Neural progenitor cell (in vitro differentiated cells): ENCODE measurements around the gene ZFPL1. TPM values are rescaled to one million over a fixed set of nuclear protein-coding genes. Genes with fewer than 3 reads are reported as not detected.
A peak's percentile ranks its signal among the peaks of the same experiment; 100 is the strongest.

Experiments used
- DNase-seq: peaks from one replicate; pipeline ENCODE4 v3.0.0-alpha.2; 2016; ENCODE audit warnings: low spot score
- H2AFZ ChIP-seq: fragments of 200-600 bp; sonication (generic); replicated peaks from 2 replicates; pipeline ENCODE4 v1.6.1; 2016; ENCODE audit warnings: antibody characterized with exemption
- H3F3A ChIP-seq: fragments of 200-600 bp; sonication (generic); 2 replicates; pipeline ENCODE4 v1.6.1; 2016; ENCODE audit warnings: antibody characterized with exemption, low read depth
- H3K27ac ChIP-seq: fragments of 200-600 bp; sonication (generic); 2 replicates; pipeline ENCODE4 v1.5.1; 2016; ENCODE audit warnings: mild to moderate bottlenecking
- H3K27me3 ChIP-seq: fragments of 200-600 bp; sonication (generic); 2 replicates; pipeline ENCODE4 v1.6.1; 2016; ENCODE audit warnings: mild to moderate bottlenecking, moderate library complexity
- H3K36me3 ChIP-seq: fragments of 200-600 bp; sonication (generic); 2 replicates; pipeline ENCODE4 v1.5.1; 2016
- H3K4me1 ChIP-seq: fragments of 200-600 bp; sonication (generic); 2 replicates; pipeline ENCODE4 v1.6.1; 2016; ENCODE audit warnings: mixed run types
- H3K4me2 ChIP-seq: fragments of 200-600 bp; sonication (generic); 2 replicates; pipeline ENCODE4 v1.6.1; 2016
- H3K4me3 ChIP-seq: fragments of 200-600 bp; sonication (generic); 2 replicates; pipeline ENCODE4 v1.5.1; 2016
- H3K79me2 ChIP-seq: fragments of 200-600 bp; sonication (generic); 2 replicates; pipeline ENCODE4 v1.6.1; 2016; ENCODE audit warnings: low read depth
- H3K9ac ChIP-seq: fragments of 200-600 bp; sonication (generic); 2 replicates; pipeline ENCODE4 v1.6.1; 2016
- H3K9me3 ChIP-seq: fragments of 200-600 bp; sonication (generic); 2 replicates; pipeline ENCODE4 v1.5.1; 2016; ENCODE audit warnings: low read depth
- H4K20me1 ChIP-seq: fragments of 200-600 bp; sonication (generic); 2 replicates; pipeline ENCODE4 v1.6.1; 2016; ENCODE audit warnings: low read depth
- H3K27ac Mint-ChIP-seq: 3 replicates; pipeline ENCODE4 v1.8.0; 2021; ENCODE audit warnings: mixed read lengths
- H3K27me3 Mint-ChIP-seq: 2 replicates; pipeline ENCODE4 v1.8.0; 2022; ENCODE audit warnings: low read depth, mild to moderate bottlenecking, inconsistent platforms, moderate library complexity, mixed read lengths; ENCODE audit not compliant: insufficient read depth
- H3K36me3 Mint-ChIP-seq: 3 replicates; pipeline ENCODE4 v1.8.0; 2021; ENCODE audit warnings: mixed read lengths
- H3K4me1 Mint-ChIP-seq: 3 replicates; pipeline ENCODE4 v1.8.0; 2021; ENCODE audit warnings: mixed read lengths
- H3K4me3 Mint-ChIP-seq: 3 replicates; pipeline ENCODE4 v1.8.0; 2021; ENCODE audit warnings: mild to moderate bottlenecking, moderate library complexity, mixed read lengths
- H3K9me3 Mint-ChIP-seq: 3 replicates; pipeline ENCODE4 v1.8.0; 2020; ENCODE audit warnings: mixed read lengths
- EZH2 ChIP-seq: fragments of 200-600 bp; sonication (generic); IDR thresholded peaks from 2 replicates; pipeline ENCODE4 v1.6.1; 2017; ENCODE audit warnings: antibody characterized with exemption, mild to moderate bottlenecking, moderate library complexity
- EZH2phosphoT487 ChIP-seq: fragments of 200-600 bp; sonication (generic); IDR thresholded peaks from 2 replicates; pipeline ENCODE4 v1.6.1; 2017; ENCODE audit warnings: antibody characterized with exemption
- total RNA-seq: library from RNA; depleted of rRNA; stranded (reverse); fragments of >200 nt; gene quantifications from 2 replicates; pipeline ENCODE4 v1.2.3, GENCODE V29; 2015; ENCODE audit warnings: low replicate concordance
- TF ChIP-seq, protein P1 (sequence below): fragments of 200-600 bp; sonication (generic); IDR thresholded peaks from 2 replicates; pipeline ENCODE4 v1.5.1; 2017; ENCODE audit warnings: antibody characterized with exemption, mild to moderate bottlenecking

Gene ZFPL1
- total RNA-seq, 1 donor from 2014 or later = 12.6 TPM

GRCh38 chr11:65131895-65132237 lies 47.8 kb downstream of the ZFPL1 start:
- peak overlapping the region; percentile 98 for H3K4me3 Mint-ChIP-seq
- H3K4me1 ChIP-seq = peaks cover 8% of the 10 kb centered on the region
- H3K27me3 Mint-ChIP-seq = peaks cover 6% of the 10 kb centered on the region

GRCh38 chr11:65132238-65132987 lies 48.4 kb downstream of the ZFPL1 start:
- Histone ChIP-seq H3K4me3 (no peak overlapping the region), H3K9me3 (no peaks in the 10 kb centered on the region), H3K27me3 (no peaks in the 10 kb centered on the region), H4K20me1 (peaks cover 11% of the 10 kb centered on the region), H2AFZ (no peak overlapping the region), H3K4me1 (peaks cover 8% of the 10 kb centered on the region), H3K4me2 (peak overlapping the region; percentile 99), H3K79me2 (peaks cover 21% of the 10 kb centered on the region), H3K27ac (no peak overlapping the region), H3F3A (peaks cover 12% of the 10 kb centered on the region), H3K36me3 (no peaks in the 10 kb centered on the region), H3K9ac (no peak overlapping the region)
- Mint-ChIP-seq H3K9me3 (no peaks in the 10 kb centered on the region), H3K4me1 (peaks cover 21% of the 10 kb centered on the region), H3K27me3 (peaks cover 6% of the 10 kb centered on the region), H3K36me3 (no peaks in the 10 kb centered on the region), H3K27ac (no peak overlapping the region), H3K4me3 (peak overlapping the region; percentile 98)
- no peak for DNase-seq
- TF ChIP-seq, protein P1, sequence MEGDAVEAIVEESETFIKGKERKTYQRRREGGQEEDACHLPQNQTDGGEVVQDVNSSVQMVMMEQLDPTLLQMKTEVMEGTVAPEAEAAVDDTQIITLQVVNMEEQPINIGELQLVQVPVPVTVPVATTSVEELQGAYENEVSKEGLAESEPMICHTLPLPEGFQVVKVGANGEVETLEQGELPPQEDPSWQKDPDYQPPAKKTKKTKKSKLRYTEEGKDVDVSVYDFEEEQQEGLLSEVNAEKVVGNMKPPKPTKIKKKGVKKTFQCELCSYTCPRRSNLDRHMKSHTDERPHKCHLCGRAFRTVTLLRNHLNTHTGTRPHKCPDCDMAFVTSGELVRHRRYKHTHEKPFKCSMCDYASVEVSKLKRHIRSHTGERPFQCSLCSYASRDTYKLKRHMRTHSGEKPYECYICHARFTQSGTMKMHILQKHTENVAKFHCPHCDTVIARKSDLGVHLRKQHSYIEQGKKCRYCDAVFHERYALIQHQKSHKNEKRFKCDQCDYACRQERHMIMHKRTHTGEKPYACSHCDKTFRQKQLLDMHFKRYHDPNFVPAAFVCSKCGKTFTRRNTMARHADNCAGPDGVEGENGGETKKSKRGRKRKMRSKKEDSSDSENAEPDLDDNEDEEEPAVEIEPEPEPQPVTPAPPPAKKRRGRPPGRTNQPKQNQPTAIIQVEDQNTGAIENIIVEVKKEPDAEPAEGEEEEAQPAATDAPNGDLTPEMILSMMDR = no peak
- TF ChIP-seq EZH2phosphoT487 (no peak), EZH2 (no peak)

More at GRCh38 chr11:65131895-65132237, 47.8 kb downstream of the ZFPL1 start:
- H3K79me2 ChIP-seq = peaks cover 21% of the 10 kb centered on the region
- H3K9me3 Mint-ChIP-seq = no peaks in the 10 kb centered on the region
- peaks cover 11% of the 10 kb centered on the region for H4K20me1 ChIP-seq
- H3K27ac Mint-ChIP-seq = no peak overlapping the region
- H3K9me3 ChIP-seq = no peaks in the 10 kb centered on the region
- H3K36me3 ChIP-seq = no peaks in the 10 kb centered on the region
- TF ChIP-seq, protein P1 = no peak
- TF ChIP-seq EZH2phosphoT487 (no peak), EZH2 (no peak)
- H2AFZ ChIP-seq = no peak overlapping the region
- DNase-seq = no peak
- no peak overlapping the region for H3K27ac ChIP-seq
- H3K4me3 ChIP-seq = no peak overlapping the region
- H3F3A ChIP-seq = peaks cover 17% of the 10 kb centered on the region
- no peaks in the 10 kb centered on the region for H3K27me3 ChIP-seq
- H3K4me2 ChIP-seq = no peak overlapping the region
- no peak overlapping the region for H3K9ac ChIP-seq
- no peaks in the 10 kb centered on the region for H3K36me3 Mint-ChIP-seq
- peaks cover 21% of the 10 kb centered on the region for H3K4me1 Mint-ChIP-seq

- peaks cover 11% of the 10 kb centered on the region for H3F3A ChIP-seq
- H3K36me3 Mint-ChIP-seq = no peaks in the 10 kb centered on the region
- peaks cover 6% of the 10 kb centered on the region for H3K27me3 Mint-ChIP-seq
- peak overlapping the region; percentile 93 for H3K4me3 ChIP-seq
- no peak overlapping the region for H3K9ac ChIP-seq
- peak overlapping the region; percentile 66 for H3K27ac Mint-ChIP-seq
- no peaks in the 10 kb centered on the region for H3K9me3 ChIP-seq
- H3K4me3 Mint-ChIP-seq = peak overlapping the region; percentile 98
- H3K79me2 ChIP-seq = peaks cover 21% of the 10 kb centered on the region
- no peak overlapping the region for H2AFZ ChIP-seq
- no peaks in the 10 kb centered on the region for H3K9me3 Mint-ChIP-seq
- no peak overlapping the region for H3K27ac ChIP-seq
- TF ChIP-seq, protein P1 = no peak
- no peak for TF ChIP-seq EZH2phosphoT487
- TF ChIP-seq EZH2 = no peak
- peak; percentile 54 for DNase-seq
- H4K20me1 ChIP-seq = peaks cover 11% of the 10 kb centered on the region
- H3K4me2 ChIP-seq = peak overlapping the region; percentile 99
- peaks cover 8% of the 10 kb centered on the region for H3K4me1 ChIP-seq
- no peaks in the 10 kb centered on the region for H3K27me3 ChIP-seq
- peaks cover 21% of the 10 kb centered on the region for H3K4me1 Mint-ChIP-seq
- H3K36me3 ChIP-seq = no peaks in the 10 kb centered on the region
These were observed 49.1 kb downstream of the ZFPL1 start for GRCh38 chr11:65132988-65133700.
